Ammon's horn (tissue), 1 donor: ENCODE data around the gene ZNF782.
A peak's percentile ranks its signal among the peaks of the same experiment; 100 is the strongest.
"Not testable (repeated sequence)": the region's sequence is repeated elsewhere in the genome, so short reads cannot be mapped to it uniquely, and the experiment has no call there.

ENCODE experiments used
- DNase-seq: peaks from one replicate; pipeline ENCODE4 v3.0.0-alpha.2; 2016; ENCODE audit warnings: low spot score

ZNF782 gene

DNA sequence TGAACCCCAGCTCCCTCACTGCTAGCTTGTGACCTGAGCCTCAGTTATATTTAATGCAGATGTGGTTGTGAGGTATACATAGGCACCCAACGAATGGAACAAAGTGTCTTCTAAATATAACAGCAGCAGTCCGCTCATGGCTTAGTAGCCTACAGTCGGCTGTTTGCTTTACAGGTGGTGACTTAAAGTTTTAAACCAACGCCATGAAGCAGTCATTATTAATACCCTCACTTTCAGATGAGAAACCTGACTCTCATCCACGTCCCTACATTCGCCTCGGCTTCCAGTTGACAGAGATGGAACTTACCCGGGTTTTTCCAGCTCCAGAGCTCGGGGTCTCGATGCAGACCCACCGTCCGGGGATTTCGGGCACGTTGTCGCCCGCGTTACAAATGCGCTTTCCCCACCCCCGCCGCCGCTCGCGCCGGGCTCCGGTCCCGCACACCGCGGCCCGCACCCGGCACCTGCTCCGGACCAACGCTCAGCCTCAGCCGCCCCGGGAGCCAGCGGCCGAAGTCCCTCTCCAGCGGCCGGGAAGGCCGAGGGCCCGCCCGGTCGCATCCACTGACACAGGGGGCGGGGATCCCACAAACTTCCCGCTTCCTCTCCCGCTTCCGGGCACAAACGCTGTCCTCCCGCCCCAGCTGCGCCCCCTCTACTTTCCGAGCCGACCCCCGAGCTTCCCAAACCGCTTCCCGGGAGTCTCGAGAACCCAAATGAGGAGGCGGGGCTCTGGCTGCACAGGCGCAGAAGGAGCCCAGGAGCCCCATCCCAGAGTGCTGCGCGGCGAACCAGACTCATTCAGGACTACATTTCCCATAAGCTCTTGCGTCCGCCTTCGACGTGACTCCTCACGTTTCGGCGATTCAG, at the start of gene ZNF782:
TSS of gene ZNF782 (minus strand) at position 734 of the 870 bp plus-strand sequence. CDS start 2,553 bp downstream, outside the sequence.
- DNase-seq: peak; percentile 95

GRCh38 chr9:96900010-96900409, 45.7 kb upstream of the ZNF782 start:
- DNase-seq: not testable (repeated sequence)

- DNase-seq: no peak
These were observed 37.8 kb upstream of the ZNF782 start for GRCh38 chr9:96892131-96892530.

- DNase-seq: no peak
These were observed 34.3 kb upstream of the ZNF782 start for GRCh38 chr9:96888591-96888990.

- DNase-seq: no peak
These were observed 31.1 kb upstream of the ZNF782 start for GRCh38 chr9:96885424-96885823.

DNA sequence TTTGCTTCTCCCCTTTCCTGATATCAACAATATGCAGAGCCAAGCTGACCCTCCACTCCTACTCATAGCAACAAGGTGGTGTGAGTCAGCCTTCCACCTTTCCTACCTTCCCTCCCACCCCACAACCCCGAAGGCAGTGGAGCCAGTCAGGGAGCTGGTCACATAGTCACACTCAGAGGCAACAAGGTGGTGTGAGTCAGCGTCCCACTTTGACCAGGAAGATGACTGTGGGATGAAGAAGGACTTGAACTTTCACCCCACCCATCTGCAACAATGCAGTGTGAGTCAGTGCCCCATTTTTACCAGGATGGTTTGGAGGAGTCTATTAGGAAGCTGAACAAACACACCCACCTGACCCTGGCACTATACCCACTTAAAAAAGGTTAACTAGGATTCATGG, 30.1 kb upstream of the ZNF782 start:
- no peak for DNase-seq

- no peak for DNase-seq
These were observed 29.6 kb upstream of the ZNF782 start for GRCh38 chr9:96883922-96884321.

GRCh38 chr9:96877269-96877668, 23.0 kb upstream of the ZNF782 start:
- no peak for DNase-seq

- DNase-seq: peak; percentile 78
These were observed 21.3 kb upstream of the ZNF782 start for GRCh38 chr9:96875461-96876142.

DNA sequence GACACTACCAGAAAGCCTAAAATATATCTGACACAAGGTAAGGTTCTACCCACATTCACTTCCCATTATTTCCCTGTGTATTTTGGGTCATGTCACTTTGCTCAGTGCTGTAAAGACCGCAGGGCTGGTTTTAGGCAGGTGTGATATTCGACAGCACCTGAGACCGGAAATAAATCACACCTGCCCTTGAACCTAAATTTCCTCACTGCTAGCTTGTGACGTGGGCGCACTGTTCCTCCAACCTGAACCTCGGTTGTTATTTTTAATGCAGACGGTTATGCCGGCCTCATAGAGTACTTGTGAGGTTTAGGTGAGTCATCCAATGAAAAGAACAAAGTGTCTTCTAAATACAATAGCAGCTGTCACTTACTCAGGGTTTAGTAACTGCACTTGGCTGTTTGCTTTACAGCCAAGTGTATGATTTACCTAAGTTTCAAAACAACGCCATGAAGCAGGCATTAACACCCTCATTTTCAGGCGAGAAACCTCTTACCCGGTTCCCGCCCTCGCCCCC, 20.7 kb upstream of the ZNF782 start:
- DNase-seq: no peak

DNA sequence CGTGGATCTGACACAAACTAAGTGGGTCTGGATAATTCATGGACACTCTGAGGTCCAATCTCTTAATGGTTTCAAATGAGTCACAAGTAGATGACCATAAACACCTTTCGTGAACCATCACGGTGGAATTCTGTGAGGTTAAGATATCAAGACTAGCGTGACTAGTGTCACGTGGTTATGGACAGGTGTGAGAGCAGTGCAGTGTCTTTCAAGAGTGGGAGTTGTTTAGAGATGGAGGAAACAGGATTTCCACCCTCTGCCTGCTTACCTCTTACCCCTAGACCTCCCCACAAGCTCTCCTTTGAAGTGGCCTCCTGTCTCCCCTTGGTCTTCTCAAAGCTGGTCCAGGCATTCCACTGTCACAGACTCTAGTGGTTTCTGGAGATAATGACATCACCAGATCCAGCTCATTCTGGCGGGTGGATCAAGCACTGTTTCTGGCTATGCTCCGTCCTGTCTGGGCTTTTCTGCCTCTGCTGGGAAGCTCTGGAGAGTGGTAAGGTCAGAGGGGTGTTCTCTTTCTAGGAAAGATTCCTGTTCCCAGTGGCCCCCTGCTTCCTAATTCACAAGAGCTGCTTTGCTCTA, 20.0 kb upstream of the ZNF782 start:
- no peak for DNase-seq

DNA sequence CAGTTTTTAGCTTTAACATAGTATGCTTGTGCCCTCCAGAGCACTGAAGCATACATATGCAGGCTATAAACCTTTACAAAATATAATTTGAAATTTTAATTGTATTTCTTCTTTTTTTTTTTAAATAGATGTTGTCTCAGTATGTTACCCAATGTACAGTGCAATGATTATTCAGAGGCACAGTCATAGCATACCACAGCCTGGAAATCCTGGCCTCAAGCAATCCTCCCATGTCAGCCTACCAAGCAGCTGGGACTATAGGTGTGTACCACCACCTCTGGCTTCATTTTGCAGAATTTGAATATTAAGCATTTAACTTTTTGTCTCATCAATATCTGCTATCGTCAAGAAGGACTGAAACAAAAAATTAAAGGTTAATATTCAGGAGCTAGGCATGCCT, 16.9 kb upstream of the ZNF782 start:
- no peak for DNase-seq

- no peak for DNase-seq
These were observed 14.4 kb upstream of the ZNF782 start for GRCh38 chr9:96868709-96869108.

DNA sequence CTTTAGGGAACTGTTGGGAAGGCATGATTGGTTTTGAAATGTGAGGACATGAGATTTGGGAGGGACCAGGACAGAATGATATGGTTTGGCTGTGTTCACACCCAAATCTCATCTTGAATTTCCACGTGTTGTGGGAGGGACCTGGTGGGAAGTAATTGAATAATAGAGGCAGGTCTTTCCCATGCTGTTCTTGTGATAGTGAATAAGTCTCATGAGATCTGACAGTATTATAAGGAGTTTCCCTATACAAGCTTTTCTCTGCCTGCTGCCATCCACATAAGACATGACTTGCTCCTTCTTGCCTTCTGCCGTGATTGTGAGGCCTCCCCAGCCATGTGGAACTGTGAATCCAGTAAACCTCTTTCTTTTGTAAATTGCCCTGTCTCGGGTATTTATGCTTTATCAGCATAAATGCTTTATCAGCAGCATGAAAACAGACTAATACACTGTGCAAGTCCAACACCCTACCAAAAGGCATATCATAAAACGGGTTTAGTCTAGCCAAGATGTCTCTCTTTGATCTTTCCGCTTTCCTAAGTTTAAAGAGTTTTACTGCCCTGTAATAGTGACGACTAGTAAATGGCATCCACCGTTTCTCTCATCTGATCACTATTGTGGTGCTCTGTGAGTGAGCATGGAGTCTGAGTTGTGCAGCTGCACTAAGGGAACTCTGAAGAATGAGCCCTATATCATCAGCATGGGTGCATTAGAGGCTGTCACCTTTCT, 12.9 kb upstream of the ZNF782 start:
- DNase-seq: no peak

GRCh38 chr9:96865240-96865639, 10.9 kb upstream of the ZNF782 start:
- not testable (repeated sequence) for DNase-seq

- DNase-seq: no peak
These were observed 5.3 kb upstream of the ZNF782 start for GRCh38 chr9:96859461-96860198.

GRCh38 chr9:96858670-96859069, 4.4 kb upstream of the ZNF782 start:
- DNase-seq: no peak

GRCh38 chr9:96858018-96858573, 3.8 kb upstream of the ZNF782 start:
- DNase-seq: no peak

DNA sequence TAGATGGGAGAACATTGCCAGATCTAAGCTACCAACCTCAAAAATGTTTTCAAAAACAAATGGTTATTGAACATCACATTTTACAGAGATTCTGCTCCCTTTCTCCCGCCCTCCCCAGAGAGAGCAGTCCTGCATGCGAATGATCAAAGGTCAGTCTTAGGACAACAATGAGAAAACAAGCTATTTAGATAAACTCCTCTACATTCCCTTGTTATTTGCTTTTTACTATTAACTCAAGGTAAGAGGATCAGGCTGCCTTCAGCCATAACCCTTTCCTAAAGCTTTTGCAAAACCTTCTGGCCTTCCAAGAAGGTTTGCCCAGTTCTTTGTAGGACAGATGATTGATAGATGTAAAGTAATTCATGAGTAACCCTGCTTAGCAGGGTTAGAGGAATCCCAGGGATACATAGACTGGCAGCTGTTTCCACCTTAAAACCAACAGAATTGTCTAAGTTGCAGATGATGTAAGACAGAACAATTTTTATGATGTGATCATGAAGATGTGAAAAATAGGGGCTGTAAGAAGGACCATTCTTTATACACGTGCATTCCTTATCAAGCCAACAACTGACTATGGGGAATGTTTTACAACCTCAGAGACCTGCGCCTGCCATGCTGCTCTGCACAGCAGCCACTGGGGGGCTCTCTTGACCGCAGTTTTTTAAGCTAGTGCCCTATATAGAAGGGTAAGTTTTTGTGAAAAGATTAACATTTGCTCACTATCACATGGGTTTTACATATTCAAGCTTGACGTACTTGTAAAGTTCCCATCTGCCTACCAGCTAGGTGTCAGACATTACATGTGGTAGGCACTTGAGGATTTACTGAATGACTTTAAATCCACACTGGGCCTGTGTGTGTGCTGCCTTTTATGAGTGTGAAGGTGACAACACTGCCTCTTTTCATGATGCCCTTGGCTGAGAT, 2.3 kb upstream of the ZNF782 start:
- DNase-seq: peak; percentile 78
